ENCODE measurements around the gene CORO1C.
A peak's percentile ranks its signal among the peaks of the same experiment; 100 is the strongest.

CORO1C gene

GRCh38 chr12:108724054-108724889 is 7.0 kb downstream of the CORO1C start:
- DNase-seq (ENCODE audit: low spot score) = peak; percentile 7

GRCh38 chr12:108722992-108723766 is 8.1 kb downstream of the CORO1C start:
- DNase-seq (ENCODE audit: low spot score) = no peak

DNA sequence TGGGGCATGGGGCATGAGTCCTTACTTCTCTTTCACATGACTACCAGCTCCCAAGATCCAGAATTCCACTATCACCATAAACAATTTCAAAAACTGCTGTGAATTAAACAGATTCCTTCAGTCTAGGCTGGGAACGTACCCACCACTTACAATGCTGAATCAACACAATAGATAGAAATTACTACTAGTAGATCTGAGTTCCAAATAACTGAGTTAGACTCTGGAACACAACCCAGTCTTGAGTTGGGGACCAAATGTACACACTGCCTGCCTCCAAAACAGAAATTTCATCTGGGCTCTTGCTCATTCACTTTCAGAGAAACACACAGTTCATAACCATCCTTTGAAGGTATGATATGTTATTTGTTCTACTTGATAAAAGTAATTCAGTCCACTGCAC is 8.9 kb downstream of the CORO1C start:
- DNase-seq (ENCODE audit: low spot score) = no peak

DNA sequence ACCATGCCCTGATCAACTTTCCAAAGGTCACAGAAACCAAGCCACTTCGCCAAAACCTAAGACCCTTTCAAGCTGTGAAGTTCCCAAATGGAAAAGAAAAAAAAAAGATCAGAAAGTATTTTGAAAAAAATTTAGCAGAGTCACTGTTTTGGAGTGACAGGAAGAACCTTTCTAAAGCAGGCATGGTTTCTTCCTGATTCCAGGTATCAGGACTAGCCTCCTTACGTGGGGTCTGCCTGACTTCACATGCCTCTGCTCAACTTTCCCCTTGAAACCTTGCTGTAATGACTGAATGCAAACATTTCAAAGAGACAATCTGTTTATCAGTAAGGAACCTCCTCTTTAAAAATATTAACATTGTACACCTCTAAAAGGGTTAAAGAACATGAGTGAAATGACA is 9.5 kb downstream of the CORO1C start:
- DNase-seq (ENCODE audit: low spot score) = no peak

DNA sequence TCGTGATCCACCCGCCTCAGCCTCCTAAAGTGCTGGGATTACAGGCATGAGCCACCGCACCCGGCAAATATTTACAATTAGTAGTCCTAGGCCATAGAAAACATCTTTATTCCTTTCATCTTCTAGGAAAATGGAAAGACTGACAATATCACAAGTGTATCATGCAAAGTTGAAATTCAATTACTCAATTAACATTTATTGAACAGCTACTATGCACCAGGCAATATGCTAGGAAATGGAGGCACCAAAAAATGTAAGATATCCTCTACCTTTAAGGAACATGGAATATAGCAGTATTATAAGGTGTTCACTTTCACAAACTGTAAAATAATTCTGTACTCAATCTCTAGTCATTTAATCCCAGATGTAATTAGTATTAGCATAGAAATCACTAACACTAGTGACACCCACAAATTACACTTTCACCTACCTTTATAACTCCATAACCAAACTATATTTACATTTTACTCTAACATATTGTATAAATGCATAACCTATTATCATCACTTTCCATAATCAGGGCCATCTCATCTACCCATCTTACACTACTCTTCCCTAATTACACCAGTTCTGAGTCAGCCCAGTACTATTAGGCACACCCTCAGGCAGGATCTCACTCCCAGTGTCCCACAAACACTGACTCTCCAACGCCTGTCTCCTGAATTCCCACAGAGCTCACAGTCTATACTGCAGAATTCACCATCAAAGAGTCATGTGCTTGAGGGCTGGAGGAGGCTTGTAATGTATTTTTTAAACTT is 10.4 kb downstream of the CORO1C start:
- DNase-seq (ENCODE audit: low spot score) = no peak

- DNase-seq (ENCODE audit: low spot score) = no peak
Observed at GRCh38 chr12:108717243-108717642, 14.1 kb downstream of the CORO1C start.

DNA sequence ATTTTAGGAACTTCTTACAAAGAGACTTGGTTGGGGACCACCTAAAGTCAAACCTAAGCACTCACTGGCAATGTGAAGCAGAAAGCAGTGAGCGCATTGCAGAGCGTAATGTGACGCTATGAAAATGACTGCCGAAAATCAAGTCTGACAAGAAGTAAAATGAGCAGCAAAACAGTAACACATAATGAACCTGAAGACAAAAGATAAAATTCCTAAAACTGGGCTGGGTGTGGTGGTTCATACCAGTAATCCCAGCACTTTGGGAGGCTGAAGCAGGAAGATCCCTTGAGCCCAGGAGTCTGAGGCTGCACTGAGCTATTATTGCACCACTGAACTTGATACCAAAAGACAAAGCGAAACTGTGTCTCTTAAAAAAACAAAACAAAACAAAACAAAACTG is 16.5 kb downstream of the CORO1C start:
- no peak for DNase-seq (ENCODE audit: low spot score)

GRCh38 chr12:108713471-108713870 is 17.8 kb downstream of the CORO1C start:
- no peak for DNase-seq (ENCODE audit: low spot score)

GRCh38 chr12:108712925-108713203 is 18.5 kb downstream of the CORO1C start:
- no peak for DNase-seq (ENCODE audit: low spot score)

GRCh38 chr12:108712165-108712924 is 19.0 kb downstream of the CORO1C start:
- no peak for DNase-seq (ENCODE audit: low spot score)

- no peak for DNase-seq (ENCODE audit: low spot score)
Observed at GRCh38 chr12:108711489-108712164, 19.7 kb downstream of the CORO1C start.

GRCh38 chr12:108709697-108710096 is 21.6 kb downstream of the CORO1C start:
- no peak for DNase-seq (ENCODE audit: low spot score)

- no peak for DNase-seq (ENCODE audit: low spot score)
Observed at GRCh38 chr12:108704527-108704926, 26.8 kb downstream of the CORO1C start.

- no peak for DNase-seq (ENCODE audit: low spot score)
Observed at GRCh38 chr12:108702595-108703320, 28.6 kb downstream of the CORO1C start.

GRCh38 chr12:108701779-108702441 is 29.4 kb downstream of the CORO1C start:
- no peak for DNase-seq (ENCODE audit: low spot score)

DNA sequence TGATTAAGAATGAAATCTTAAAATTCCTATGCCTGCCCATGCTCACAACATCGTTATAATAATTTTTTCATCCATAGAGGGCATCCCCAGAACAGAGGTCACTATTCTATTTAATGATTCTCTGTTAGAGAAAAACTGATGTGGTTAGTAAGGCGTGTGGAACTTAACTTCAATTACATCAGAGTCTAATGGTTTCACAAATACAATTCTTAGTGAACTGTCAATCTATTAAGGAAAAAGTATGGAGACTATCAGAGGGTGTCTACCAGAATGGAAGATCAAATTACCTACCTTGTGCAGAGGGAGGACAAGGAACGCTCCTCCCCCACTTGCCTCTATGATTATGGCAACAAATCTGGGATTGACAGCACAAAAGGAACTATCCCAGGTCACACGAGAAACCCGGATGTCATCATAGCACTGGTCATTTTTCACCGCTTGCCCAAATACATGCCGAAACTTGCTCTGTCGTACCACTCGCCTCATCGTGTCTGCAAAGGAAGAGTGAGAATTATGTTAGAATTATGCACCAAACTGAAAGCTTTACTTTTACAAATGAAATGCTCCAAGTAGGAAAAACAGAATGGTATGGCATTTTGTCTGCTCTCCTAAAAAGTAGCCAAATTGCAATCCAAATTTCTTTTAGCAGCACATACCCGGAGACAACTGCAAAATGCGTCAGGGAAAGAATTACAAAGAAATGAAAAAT is 30.3 kb downstream of the CORO1C start:
- DNase-seq (ENCODE audit: low spot score) = no peak

GRCh38 chr12:108699955-108700563 is 31.3 kb downstream of the CORO1C start:
- no peak for DNase-seq (ENCODE audit: low spot score)

DNA sequence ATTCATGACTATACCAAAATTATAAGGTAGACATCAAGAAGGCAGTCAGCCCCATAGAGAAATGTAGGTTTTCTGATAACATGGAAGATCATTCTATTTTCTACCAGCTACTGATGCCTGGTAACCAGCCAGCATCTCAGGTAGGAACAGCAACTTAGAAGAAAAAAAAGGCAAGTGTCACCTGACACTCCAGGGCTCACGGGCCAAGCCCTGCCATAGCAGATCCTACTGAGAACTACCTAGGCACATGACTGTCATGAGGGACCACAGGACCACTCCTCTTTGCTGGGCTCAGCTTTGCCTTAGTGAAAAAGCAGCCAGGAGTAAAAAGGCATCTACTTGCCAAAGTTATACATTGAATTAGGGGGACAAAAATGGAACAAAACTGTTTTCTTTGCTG is 33.4 kb downstream of the CORO1C start:
- DNase-seq (ENCODE audit: low spot score) = no peak

DNA sequence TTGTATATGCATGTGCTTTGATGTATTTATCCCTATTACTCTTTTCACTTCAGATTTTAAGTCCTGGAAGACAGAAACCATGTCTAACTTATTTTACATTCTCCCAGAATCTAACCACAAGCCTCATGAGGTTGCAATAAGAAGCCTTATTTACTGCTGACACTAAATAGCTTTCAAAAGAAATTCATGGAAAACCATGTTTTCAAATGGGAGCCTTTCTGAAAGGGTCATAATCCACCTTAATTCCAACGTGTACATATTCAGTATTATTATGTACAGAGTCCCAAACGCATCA is 34.4 kb downstream of the CORO1C start:
- no peak for DNase-seq (ENCODE audit: low spot score)
